Left ventricle myocardium superior (tissue), 1 donor: ENCODE measurements around the gene HCN2. TPM values are rescaled to one million over a fixed set of nuclear protein-coding genes. Genes with fewer than 3 reads are reported as not detected.
A peak's percentile ranks its signal among the peaks of the same experiment; 100 is the strongest.
"Not testable (repeated sequence)": the region's sequence is repeated elsewhere in the genome, so short reads cannot be mapped to it uniquely, and the experiment has no call there.

Source experiments
- ATAC-seq: fragments of 200-7000 bp; cut with Tn5 transposase; one replicate; pipeline ENCODE4 v1.9.1; 2020; ENCODE audit warnings: mild to moderate bottlenecking, moderate library complexity
- DNase-seq: peaks from one replicate; pipeline ENCODE4 v3.0.0-alpha.2; 2020
- intact Hi-C: fragments of 100-400 bp; cut with micrococcal nuclease; formaldehyde crosslinking; loops from one replicate; pipeline ENCODE4 v1.11.0; 2022
- total RNA-seq: library from RNA; stranded (reverse); fragmentation: NEBNext Ultra II Directional; extraction: Animal tissue kit (Norgen Biotek cat#: 25700); gene quantifications from one replicate; pipeline ENCODE4 v1.2.1, GENCODE V29; 2021
- donor health status: DM: no; HTN: yes; CAD: no; lungs with severe emphysema.

HCN2 gene
- total RNA-seq, 1 donor from 2014 or later: 14.3 TPM

- ATAC-seq (peak; percentile 2), DNase-seq (no peak)
- intact Hi-C loops: no loop called here
Measured at GRCh38 chr19:583198-583967, 6.3 kb upstream of the HCN2 start.

GRCh38 chr19:583968-584239, 5.8 kb upstream of the HCN2 start:
- intact Hi-C loops: no loop called here
- ATAC-seq: peak; percentile 1

DNA sequence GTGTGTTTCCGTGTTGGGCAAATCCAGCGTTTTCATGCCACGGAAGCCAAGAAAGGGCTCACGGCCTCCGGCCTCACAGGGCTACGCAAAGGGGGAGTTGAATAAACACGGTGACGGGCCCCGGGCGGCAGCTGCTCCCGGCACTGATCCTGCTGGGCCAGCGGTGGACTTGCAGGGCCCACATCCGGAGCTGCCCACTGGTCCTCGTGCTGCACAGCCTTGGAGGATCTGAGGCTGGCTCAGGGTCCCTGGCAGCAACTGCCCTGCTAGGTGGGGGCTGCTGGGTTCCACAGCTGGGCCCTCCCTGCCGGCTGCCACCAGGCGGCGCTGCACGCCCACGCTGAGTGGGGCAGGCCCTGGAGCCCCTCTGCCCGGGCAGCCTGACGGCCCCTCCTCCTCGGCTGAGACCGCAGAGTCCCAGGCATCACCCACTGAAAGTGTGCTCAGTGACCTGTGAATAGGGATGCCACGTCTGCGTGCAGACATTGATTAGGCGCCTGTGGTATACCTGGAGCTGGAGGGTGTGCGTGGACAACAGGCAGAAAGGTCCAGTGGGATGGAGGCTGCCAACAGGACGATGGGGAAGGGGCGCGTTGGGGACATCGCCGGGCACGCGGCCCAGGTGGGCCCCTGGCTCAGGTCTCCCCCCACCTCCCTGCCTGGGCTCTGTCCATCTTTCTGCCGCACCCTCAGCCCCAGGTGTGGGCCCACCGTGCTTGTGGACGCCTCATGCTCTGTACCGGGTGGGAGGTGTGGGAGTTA, 5.3 kb upstream of the HCN2 start:
- ATAC-seq (peak; percentile 69), DNase-seq (peak; percentile 79)
- intact Hi-C loops: no loop called here

More at GRCh38 chr19:583968-584239, 5.8 kb upstream of the HCN2 start:
- no peak for DNase-seq

- intact Hi-C loops, DNase-seq, ATAC-seq: not testable (repeated sequence)
Measured at GRCh38 chr19:585146-585545, 4.5 kb upstream of the HCN2 start.

GRCh38 chr19:585551-586110, 4.0 kb upstream of the HCN2 start:
- ATAC-seq: no peak
- DNase-seq: no peak
- intact Hi-C loops: no loop called here

GRCh38 chr19:588093-588740, 1.5 kb upstream of the HCN2 start:
- peak; percentile 87 for DNase-seq
- ATAC-seq: peak; percentile 57
- intact Hi-C loops: no loop called here

- ATAC-seq: peak; percentile 5
- no peak for DNase-seq
- intact Hi-C loops: no loop called here
Measured at GRCh38 chr19:588741-589692, 664 bp upstream of the HCN2 start.

- DNase-seq (no peak), ATAC-seq (no peak)
- intact Hi-C loops: no loop called here
Measured at GRCh38 chr19:590396-590745, 690 bp downstream of the HCN2 start.

DNA sequence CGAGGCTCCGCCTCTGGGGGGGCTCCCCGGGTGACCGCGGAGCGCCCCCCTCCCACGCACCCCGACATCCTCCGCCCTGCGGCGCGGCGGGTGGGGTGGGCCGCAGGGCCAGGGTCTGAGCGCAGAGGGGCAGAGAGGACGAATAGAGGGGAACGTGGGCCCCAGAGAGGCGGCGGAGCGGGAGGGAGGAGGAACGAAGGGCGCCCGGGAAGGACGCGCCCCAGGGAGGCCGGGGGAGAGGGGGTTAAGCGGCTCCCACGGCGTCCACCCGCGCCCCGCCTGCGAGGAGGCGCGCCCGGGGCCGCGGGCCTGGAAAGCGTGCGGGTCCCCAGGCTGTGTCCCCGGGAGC, 1.0 kb downstream of the HCN2 start:
- intact Hi-C loops: no loop called here
- DNase-seq (no peak), ATAC-seq (no peak)

DNA sequence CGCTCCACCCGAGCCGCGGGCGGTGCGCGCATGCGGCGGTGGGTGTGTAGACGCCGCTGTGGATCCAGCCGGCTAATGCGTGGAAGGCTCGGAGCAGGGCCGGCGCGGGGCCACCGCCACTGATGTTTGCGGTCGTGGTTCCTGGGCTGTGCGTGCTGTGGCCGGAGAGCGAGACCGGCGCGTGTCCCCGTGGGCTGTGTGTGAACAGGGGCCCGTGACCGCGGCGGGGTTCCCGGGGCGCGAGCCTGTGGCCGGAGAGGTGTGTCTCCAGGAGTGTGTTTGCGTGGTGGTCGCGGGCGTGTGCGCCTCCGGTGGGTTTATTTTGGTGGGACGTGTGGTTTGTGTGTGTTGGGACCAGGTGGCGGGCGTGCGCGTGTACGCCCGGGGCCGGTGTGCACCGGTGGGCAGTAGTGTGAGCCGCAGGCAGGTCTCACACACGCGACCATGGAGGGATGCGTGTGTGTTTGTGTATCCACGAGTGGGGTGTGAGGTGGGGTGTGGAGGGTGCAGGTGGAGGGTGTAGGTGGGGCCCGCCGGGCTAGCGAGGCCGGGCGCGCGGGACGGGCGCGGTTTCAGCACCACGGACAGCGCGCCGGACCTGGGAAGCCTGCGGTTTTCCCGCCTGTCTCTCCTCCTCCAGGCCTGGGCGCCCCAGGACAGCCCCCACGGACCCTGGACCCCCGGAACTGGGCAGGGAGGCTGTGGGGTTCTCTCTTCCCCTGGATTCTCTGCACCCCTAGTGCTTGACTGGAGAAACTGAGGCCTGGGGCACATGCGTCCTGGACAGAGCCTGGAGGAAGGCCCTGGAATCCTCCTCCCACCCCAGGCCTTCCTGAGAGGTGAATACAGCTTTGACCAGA, 1.6 kb downstream of the HCN2 start:
- intact Hi-C loops: no loop called here
- peak; percentile 49 for ATAC-seq
- no peak for DNase-seq

GRCh38 chr19:592101-592500, 2.4 kb downstream of the HCN2 start:
- intact Hi-C loops: no loop called here
- DNase-seq (no peak), ATAC-seq (no peak)

DNA sequence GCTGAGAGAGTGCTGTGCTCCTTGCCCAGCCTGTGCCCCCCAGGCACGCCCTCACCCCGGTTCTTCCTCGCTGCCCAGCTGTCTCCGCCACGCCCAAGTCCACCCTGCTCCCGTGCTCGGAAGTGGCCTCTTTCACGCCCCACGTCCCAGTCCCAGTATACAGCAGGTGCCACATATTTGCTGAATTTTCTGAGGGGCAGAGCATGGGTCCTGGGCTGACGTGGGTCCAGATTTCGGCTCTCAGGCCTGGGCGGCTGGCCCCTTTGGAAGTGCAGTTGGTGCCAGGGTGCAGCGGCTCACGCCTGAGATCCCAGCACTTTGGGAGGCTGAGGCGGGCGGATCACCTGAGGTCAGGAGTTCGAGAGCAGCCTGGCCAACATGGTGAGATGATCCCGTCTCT, 3.4 kb downstream of the HCN2 start:
- no peak for ATAC-seq
- intact Hi-C loops: no loop called here
- DNase-seq: no peak

GRCh38 chr19:593505-593904, 3.8 kb downstream of the HCN2 start:
- intact Hi-C loops: no loop called here
- DNase-seq (no peak), ATAC-seq (no peak)

GRCh38 chr19:594265-594870, 4.7 kb downstream of the HCN2 start:
- ATAC-seq (no peak), DNase-seq (no peak)
- intact Hi-C loops: no loop called here

DNA sequence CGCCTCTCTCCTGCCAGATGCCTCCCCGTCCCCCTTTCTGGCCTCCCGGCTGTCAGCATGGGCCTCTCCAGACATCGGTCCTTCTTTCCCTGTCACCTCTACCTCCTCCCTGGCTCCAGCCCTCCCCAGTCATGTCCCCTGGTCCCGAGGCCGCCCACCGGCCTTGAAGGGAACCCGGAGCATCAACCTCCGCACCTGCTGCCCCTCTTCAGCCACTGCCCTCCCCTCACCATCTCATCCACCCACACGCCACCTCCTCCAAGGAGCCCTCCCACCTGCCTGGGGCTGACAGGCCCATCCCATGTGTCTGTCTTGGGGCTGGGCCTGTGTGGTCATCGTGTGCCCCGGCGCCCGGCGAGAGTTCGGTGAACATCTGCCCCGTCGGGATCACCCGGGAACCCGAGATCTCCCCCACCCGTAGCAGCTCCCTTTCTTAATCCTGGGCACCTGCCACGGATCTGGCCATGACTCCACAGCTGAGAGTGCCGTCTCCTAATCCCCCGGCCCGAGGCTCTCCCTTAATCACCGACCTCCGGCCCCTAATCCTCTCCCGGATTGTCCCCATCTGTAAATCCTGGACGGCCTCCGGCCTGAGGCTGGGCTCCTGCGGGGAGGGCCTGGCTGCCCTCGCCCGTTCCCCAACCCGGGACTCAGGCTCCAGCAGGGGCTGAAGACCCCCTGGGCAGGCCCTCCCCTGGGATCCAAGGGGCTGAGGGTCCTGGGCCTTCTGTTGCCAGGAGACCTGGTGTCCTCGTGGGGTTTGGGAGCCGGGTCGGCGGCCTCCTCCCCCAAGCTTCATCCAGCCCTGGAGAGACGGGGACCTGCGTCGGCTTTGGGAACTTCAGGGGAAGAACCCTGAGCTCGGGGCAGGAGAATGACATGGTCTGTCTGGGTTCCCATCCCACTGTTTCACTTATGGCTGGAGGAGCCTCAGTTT, 5.9 kb downstream of the HCN2 start:
- DNase-seq (no peak), ATAC-seq (no peak)
- intact Hi-C loops: no loop called here

GRCh38 chr19:596263-596655, 6.6 kb downstream of the HCN2 start:
- intact Hi-C loops: no loop called here
- DNase-seq: no peak
- no peak for ATAC-seq
